GM21447 (cell line): ENCODE data around the gene SLIT3.

Source experiments
- ATAC-seq: cut with Tn5 transposase; IDR thresholded peaks from one replicate; pipeline ENCODE4 v1.9.1; 2021; ENCODE audit not compliant: unreplicated experiment

SLIT3 gene

GRCh38 chr5:168669156-168669555 is 631.8 kb downstream of the SLIT3 start:
- no peak for ATAC-seq

GRCh38 chr5:168668078-168668477 is 632.9 kb downstream of the SLIT3 start:
- ATAC-seq: no peak

GRCh38 chr5:168667301-168667840 is 633.6 kb downstream of the SLIT3 start:
- no peak for ATAC-seq

- ATAC-seq: no peak
These were observed 634.6 kb downstream of the SLIT3 start for GRCh38 chr5:168666356-168666755.

GRCh38 chr5:168663276-168664004 is 637.5 kb downstream of the SLIT3 start:
- no peak for ATAC-seq

GRCh38 chr5:168661593-168662485 is 639.1 kb downstream of the SLIT3 start:
- ATAC-seq: no peak

GRCh38 chr5:168660691-168661090 is 640.2 kb downstream of the SLIT3 start:
- no peak for ATAC-seq

- ATAC-seq: no peak
These were observed 641.6 kb downstream of the SLIT3 start for GRCh38 chr5:168659286-168659847.

GRCh38 chr5:168658394-168658793 is 642.5 kb downstream of the SLIT3 start:
- no peak for ATAC-seq

- no peak for ATAC-seq
These were observed 644.3 kb downstream of the SLIT3 start for GRCh38 chr5:168656633-168657032.

GRCh38 chr5:168655316-168655715 is 645.6 kb downstream of the SLIT3 start:
- no peak for ATAC-seq

GRCh38 chr5:168654211-168654721 is 646.7 kb downstream of the SLIT3 start:
- no peak for ATAC-seq

- ATAC-seq: no peak
These were observed 647.3 kb downstream of the SLIT3 start for GRCh38 chr5:168653626-168654025.

GRCh38 chr5:168651648-168652047 is 649.3 kb downstream of the SLIT3 start:
- ATAC-seq: no peak

- no peak for ATAC-seq
These were observed 651.6 kb downstream of the SLIT3 start for GRCh38 chr5:168649306-168649705.

GRCh38 chr5:168648576-168648975 is 652.4 kb downstream of the SLIT3 start:
- no peak for ATAC-seq

GRCh38 chr5:168648016-168648415 is 652.9 kb downstream of the SLIT3 start:
- ATAC-seq: no peak

GRCh38 chr5:168647083-168647482 is 653.9 kb downstream of the SLIT3 start:
- ATAC-seq: no peak

GRCh38 chr5:168646335-168646734 is 654.6 kb downstream of the SLIT3 start:
- no peak for ATAC-seq

GRCh38 chr5:168645195-168645594 is 655.7 kb downstream of the SLIT3 start:
- ATAC-seq: no peak

- no peak for ATAC-seq
These were observed 658.9 kb downstream of the SLIT3 start for GRCh38 chr5:168642019-168642418.
